ENCODE results near the gene ADAMTS3.

The ADAMTS3 gene

DNA sequence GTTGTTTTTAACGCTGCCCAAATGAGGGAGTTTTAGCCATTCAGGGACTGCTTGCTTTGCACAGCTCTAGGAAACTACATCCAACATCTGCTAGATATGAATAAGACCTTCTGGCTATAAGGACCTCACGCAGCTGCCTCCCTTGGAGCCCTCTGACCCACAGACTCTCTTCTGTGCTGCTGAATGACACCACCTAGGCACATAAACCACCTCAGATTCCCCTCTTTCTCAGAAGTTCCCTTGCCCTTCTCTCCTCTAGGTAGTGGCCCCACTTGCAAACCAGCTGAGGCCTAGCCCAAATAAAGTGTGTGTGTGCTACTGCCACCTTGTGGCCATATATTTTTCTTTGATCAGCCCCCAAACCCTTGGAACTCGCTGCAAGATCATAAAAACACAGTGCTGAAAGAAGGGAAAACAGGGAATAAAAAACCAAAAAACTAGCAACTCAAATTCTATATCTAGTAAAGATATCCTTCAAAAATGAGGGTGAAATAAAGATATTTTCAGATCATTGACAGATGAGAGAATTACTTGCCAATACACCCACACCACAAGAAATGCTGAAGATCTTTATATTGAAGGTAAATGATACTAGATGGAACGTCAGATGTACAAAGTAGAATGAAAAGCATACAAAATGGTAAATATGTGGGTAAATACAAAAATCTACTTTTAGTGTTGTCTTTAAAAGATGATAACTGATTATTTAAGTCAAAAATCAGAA, 265.9 kb downstream of the ADAMTS3 start:
- in situ Hi-C loops (cut with MboI; ENCODE audit: low sequenced_read_pairs), result no loop called here

DNA sequence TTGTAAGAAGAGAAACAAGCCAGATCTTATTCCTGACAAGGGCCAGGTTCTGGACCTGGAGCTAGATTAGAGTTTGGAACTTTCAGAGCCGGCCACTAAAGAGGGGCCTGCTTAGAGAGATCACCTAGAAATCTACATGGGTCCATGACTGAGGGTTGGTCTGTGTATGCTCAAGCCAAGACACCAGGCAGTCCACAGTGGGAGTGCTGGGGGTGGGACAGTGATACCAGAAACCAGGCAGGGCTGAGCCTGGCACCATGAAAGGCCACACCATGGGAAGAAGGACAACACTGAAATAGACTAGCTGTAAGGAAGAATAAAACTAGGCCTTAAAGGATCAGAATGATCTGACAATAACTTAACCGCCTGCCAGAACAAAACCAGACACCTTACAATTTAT, 267.3 kb downstream of the ADAMTS3 start:
- in situ Hi-C loops (cut with MboI; ENCODE audit: low sequenced_read_pairs), result no loop called here

DNA sequence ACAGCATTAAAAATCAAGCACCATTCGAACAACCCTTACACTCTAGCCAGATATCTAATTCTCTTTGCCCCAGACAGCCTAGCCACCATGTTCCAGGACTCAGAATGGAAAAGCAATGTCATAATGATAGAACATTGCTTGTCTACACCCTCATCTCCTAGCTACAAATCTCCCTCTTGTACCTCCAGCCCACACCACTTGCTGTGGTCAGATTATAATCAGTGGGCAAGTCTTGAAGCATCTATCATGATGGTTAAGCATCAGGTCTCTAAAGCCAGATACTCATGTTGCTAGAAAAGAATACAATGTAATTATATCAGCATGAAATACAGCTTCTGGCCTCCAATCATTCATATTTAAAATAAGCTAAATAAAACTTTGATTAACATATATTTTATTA, 268.9 kb downstream of the ADAMTS3 start:
- in situ Hi-C loops (cut with MboI; ENCODE audit: low sequenced_read_pairs), result no loop called here

DNA sequence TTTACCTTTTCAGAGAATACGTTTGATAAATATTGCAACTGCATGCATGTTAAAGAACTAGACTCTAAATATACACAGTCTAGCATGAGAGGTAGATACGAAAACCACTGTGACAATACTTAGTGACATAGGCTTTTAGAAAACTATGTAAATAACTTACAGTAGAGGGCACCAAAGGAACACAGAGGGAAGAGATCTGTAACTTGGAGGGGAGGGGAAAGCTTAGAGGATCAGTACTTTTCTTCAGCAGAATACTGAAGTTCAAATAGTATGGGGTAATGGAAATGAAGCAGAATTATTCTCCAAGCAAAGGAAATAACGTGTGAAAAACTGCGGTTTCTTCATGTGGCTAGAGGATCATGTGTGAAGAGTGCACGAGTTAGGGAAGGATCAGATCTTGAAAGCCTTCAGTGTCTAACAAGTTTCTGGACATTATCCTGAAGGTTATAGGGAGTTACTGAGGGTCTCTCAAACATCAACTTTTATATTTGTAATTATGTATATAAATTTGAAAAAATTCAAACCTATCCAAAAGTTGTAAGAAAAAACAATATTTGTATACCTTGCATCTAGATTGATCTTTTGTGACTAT, 273.0 kb downstream of the ADAMTS3 start:
- in situ Hi-C loops (cut with MboI; ENCODE audit: low sequenced_read_pairs), result no loop called here

DNA sequence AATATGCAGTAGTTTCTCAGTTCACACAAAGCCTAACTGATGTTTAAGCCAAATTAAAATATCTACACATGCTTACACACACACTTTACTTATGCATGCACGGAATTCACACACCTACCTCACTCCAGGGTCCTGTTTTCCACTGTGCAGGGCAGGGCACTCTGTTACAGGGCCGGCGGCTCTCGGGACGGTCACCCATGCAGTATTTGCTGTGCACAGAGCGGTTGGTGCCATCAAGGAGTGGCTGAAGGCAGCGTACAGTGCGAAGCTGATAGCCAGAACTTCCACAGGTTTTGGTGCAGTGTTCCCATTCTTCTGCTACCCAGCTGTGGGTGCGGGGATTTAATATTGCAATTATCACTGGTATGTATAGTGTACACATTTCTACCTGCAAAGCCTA, 278.3 kb downstream of the ADAMTS3 start:
- in situ Hi-C loops (cut with MboI; ENCODE audit: low sequenced_read_pairs), result no loop called here

DNA sequence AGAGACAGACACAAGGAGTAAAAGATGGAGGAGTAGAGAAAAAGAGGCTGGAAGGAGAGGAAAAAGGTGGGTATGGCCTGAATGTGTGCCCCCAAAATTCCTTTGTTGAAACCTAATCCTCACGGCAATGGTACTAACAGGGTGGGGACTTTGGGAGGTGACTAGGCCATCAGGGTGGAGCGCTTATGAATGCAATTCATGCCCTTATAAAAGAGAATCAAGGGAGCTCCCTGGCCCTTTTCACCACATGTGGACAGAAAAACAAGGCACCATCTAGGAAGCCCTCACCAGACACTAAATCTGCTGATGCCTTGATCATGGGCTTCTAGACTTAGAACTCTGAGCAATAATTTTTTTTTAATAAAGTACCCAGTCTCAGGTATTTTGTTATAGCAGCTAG, 282.1 kb downstream of the ADAMTS3 start:
- in situ Hi-C loops (cut with MboI; ENCODE audit: low sequenced_read_pairs), result no loop called here

DNA sequence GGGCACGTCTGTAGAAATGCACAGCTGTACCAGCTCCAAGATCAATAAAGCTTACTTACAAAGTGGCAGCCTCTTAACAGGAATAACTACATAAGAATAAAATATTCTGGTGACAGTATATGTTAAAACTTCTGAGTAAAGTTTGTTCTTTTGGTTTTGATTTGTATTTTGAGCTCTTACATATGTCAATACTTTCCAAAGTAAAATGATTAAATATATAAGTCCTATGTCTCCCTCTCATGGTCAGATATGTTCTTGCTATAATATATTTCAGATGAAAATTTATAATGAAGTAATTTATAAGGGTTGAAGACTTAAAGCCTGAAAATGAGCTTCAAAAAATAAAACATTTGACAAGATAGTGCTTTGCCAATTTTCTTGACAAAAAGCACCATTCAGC, 282.8 kb downstream of the ADAMTS3 start:
- in situ Hi-C loops (cut with MboI; ENCODE audit: low sequenced_read_pairs), result no loop called here

DNA sequence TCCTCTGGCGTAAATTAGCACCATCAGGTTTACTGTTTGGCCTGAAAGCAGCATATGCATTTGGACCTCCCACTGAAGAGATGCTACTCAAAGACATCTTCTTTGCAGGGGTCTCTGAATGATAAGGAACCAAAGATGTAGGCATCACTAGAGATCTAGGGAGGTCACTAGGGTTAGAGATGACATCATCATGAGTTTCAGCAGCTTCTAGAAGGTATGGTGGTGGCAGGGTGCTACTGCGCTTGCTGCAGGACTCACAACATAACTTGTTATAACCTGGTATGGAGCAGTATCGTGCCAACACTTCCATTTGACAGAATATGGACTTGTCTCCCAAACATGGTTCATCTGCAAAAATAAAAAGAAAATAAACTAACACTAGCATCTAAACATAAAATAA, 285.7 kb downstream of the ADAMTS3 start:
- in situ Hi-C loops (cut with MboI; ENCODE audit: low sequenced_read_pairs), result no loop called here

DNA sequence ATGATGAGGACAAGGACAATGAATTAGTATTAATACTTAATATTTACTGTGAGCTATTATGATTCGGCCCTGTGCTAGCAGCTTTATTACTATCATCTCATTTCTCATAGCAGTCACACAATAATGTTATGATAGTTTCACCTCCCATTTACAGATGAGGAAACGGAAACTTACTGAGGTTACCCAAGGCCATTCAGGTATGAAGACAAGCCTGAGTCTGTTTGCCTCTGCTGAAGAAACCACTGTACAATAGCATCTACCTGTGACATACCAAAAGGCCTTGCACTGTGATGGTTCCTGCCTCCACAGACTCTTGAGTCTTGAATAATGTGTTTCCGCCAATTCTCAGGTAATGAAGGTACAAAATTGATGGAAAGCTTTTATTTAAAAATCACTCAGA, 288.8 kb downstream of the ADAMTS3 start:
- in situ Hi-C loops (cut with MboI; ENCODE audit: low sequenced_read_pairs), result no loop called here

DNA sequence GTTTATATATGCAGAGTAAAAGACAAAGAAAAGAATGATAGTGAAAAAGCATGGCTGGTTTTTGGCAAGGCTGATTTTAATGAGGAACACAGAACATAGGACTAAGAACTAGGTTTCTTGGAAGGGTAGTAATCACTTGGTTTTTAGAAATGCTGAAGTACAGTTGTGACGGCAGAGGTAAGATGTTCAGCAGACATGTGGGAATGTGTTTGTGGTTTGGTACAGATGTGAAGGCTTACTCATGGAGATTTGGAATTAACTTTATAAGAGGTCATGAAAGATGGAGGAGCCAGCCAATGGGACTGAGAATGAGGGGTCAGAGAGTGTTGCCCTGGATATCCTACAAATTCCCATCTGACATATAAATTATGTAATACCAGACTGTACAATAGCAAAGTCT, 293.6 kb downstream of the ADAMTS3 start:
- in situ Hi-C loops (cut with MboI; ENCODE audit: low sequenced_read_pairs), result no loop called here

DNA sequence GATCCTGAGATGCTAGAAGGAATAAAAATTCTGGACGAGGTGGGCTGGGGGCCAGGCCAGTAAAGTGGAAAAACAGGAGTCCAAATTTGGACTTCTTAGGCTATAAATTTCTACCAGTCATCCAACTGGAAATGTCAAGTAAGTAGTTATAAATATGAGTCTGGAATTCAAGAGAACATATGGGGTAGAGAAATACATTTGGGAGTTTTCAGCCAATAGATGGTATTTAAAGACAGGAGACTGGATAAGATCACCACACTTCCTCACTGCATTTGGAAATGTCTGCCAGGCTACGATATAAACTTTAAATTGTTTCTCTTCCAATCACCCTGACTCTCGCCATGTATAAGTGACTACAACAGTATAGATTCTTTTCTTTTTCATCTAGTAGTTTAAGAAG, 294.8 kb downstream of the ADAMTS3 start:
- in situ Hi-C loops (cut with MboI; ENCODE audit: low sequenced_read_pairs), result no loop called here

DNA sequence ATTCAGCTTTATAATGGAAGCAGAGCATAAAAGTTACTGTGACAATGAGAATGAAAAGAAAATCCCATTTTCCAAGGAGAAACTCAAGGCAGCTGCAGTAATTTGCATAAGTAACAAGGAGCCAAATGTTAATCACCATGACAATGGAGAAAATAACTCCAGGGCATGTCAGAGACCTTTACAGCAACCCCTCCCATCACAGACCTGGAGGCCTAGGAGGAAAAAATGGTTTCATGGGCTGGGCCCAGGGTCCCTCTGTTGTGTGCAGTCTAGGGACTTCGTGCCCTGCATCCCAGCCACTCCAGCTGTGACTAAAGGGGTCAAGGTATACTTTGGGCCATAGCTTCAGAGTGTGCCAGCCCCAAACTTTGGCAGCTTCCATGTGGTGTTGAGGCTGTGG, 313.8 kb downstream of the ADAMTS3 start:
- in situ Hi-C loops (cut with MboI; ENCODE audit: low sequenced_read_pairs), result no loop called here

DNA sequence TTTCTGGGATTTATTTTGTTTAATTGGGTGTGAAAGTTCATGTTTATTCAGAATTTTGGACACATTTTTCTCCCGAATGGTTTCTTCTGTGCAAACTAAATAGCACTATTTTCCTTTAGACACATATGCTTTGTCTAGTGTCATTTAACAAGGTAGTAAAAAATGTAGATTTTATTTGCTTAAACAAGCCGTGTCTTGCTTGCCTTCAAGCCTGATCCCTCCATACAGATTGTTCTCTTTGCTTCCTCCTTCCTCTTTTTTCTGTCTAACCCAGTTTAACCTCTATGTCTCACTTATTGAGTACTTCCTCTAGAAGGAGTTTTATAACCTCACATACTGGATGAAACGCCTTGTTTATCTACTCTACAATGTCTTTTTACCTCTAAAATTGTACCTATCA, 325.4 kb downstream of the ADAMTS3 start:
- in situ Hi-C loops (cut with MboI; ENCODE audit: low sequenced_read_pairs), result no loop called here

DNA sequence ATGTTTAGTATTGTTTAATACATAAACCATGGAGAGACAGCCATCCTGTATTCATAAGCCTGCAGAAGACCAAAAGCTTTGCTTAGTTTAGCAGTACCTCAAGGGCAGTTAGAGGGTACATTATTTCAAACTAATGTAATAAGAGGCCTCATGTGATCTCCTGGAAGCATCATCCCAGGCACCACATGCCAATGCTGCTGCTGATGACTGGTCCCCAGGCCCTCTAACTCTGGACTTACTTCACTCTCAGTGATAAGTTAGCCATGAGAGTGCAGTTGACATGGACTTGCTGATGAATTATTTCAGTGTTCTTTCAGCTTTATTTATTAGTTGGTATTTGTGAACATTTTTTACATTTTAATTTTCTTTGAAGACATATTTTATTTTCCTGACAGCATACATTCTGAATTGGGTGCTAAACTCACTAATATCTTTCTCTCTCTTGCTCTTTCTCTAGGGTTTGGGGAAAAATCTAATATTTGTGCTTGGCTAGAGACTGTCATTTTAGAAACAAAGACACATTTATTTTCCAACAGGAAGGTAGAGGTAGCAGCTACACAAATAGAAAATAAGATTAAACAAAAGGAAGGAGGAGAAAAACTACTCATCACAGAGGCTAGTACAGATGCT, 329.4 kb downstream of the ADAMTS3 start:
- in situ Hi-C loops (cut with MboI; ENCODE audit: low sequenced_read_pairs), result no loop called here
